T-cell (primary cell): ENCODE measurements around the gene MYO10. TPM values are rescaled to one million over a fixed set of nuclear protein-coding genes. Genes with fewer than 3 reads are reported as not detected.
"Not testable (repeated sequence)": the region's sequence is repeated elsewhere in the genome, so short reads cannot be mapped to it uniquely, and the experiment has no call there.

Source experiments
- ATAC-seq, 4 experiments: fragments of 200-7000 bp in 3 of 4; fragments of 150-1000 bp in 1 of 4; cut with Tn5 transposase; replicated peaks in 1 of 4; 1 replicate in 3 of 4; 2 replicates in 1 of 4; pipeline ENCODE4 v1.10.0; 2021; ENCODE audit warnings: moderate library complexity in 3 of 4, mild to moderate bottlenecking in 2 of 4, moderate number of reproducible peaks in 1 of 4
- CTCF ChIA-PET, 2 donors: fragments of 300-600 bp; sonication (Branson Sonifier 250); formaldehyde crosslinking; loops; one replicate each; lab custom pipeline; 2022; ENCODE audit warnings: antibody characterized with exemption in 2 of 2; lab: Charles Lee
- POLR2A ChIA-PET, 2 donors: fragments of 300-600 bp; sonication (Branson Sonifier 250); formaldehyde crosslinking; loops; one replicate each; lab custom pipeline; 2022; ENCODE audit warnings: antibody characterized with exemption in 2 of 2; lab: Charles Lee
- DNase-seq, 35 experiments: peaks; one replicate each; pipeline versions ENCODE4 v3.0.0 to v3.0.0-alpha.2; 2013 to 2023
- H3K27ac ChIP-seq: one replicate; pipeline ENCODE4 v1.5.1; 2013; ENCODE audit warnings: low read length
- H3K27me3 ChIP-seq, 2 experiments: replicated peaks in 1 of 2; 1 replicate in 1 of 2; 2 replicates in 1 of 2; pipeline versions ENCODE4 v1.6.1 to v1.7.0; 2013; ENCODE audit warnings: low read length in 1 of 2, mixed read lengths in 1 of 2; ENCODE audit not compliant: control insufficient read depth in 2 of 2, insufficient read depth in 2 of 2; ENCODE audit errors: extremely low read depth in 1 of 2
- H3K36me3 ChIP-seq, 2 donors: 1 replicate in 1 of 2; 2 replicates in 1 of 2; pipeline versions ENCODE4 v1.6.1 to v1.7.0; 2013; ENCODE audit warnings: low read length in 1 of 2; ENCODE audit not compliant: control insufficient read depth in 2 of 2, insufficient read depth in 1 of 2; ENCODE audit errors: extremely low read depth in 1 of 2
- H3K4me1 ChIP-seq, 2 experiments: 1 replicate in 1 of 2; 2 replicates in 1 of 2; pipeline versions ENCODE4 v1.6.1 to v1.7.0; 2013; ENCODE audit warnings: low read length in 2 of 2, mixed read lengths in 1 of 2; ENCODE audit not compliant: insufficient read depth in 2 of 2, control insufficient read depth in 1 of 2; ENCODE audit errors: extremely low read depth in 1 of 2
- H3K4me3 ChIP-seq, 2 donors: 1 replicate in 1 of 2; 2 replicates in 1 of 2; pipeline versions ENCODE4 v1.5.1 to v1.7.0; 2013; ENCODE audit warnings: mild to moderate bottlenecking in 2 of 2, low read length in 1 of 2, moderate library complexity in 1 of 2; ENCODE audit not compliant: control insufficient read depth in 1 of 2; ENCODE audit errors: extremely low read depth in 1 of 2
- H3K9me3 ChIP-seq: 2 replicates; pipeline ENCODE4 v1.7.0; 2013
- H3K27ac Mint-ChIP-seq, 2 donors: one replicate each; pipeline ENCODE4 v1.8.0; 2020 to 2021; ENCODE audit warnings: mild to moderate bottlenecking in 2 of 2, mixed read lengths in 2 of 2
- H3K27me3 Mint-ChIP-seq, 2 donors: one replicate each; pipeline ENCODE4 v1.8.0; 2021 to 2022; ENCODE audit warnings: mixed read lengths in 2 of 2
- H3K36me3 Mint-ChIP-seq: one replicate; pipeline ENCODE4 v1.8.0; 2021; ENCODE audit warnings: mixed read lengths
- H3K4me1 Mint-ChIP-seq, 3 donors: one replicate each; pipeline ENCODE4 v1.8.0; 2020 to 2022; ENCODE audit warnings: mixed read lengths in 3 of 3, mild to moderate bottlenecking in 1 of 3
- H3K4me3 Mint-ChIP-seq, 3 donors: one replicate each; pipeline ENCODE4 v1.8.0; 2020 to 2022; ENCODE audit warnings: mild to moderate bottlenecking in 3 of 3, mixed read lengths in 3 of 3, moderate library complexity in 3 of 3
- H3K9me3 Mint-ChIP-seq, 3 donors: one replicate each; pipeline ENCODE4 v1.8.0; 2020 to 2022; ENCODE audit warnings: mixed read lengths in 3 of 3
- WGBS: methylation state at CpG from one replicate; pipeline ENCODE4 v1.1.5; 2013; ENCODE audit warnings: missing lambda C conversion rate; ENCODE audit not compliant: insufficient coverage; 5-methylcytosine and 5-hydroxymethylcytosine counted together
- total RNA-seq, 35 experiments: library from RNA in 6 of 35; stranded (reverse) in 6 of 35; fragments of 120-200 nt in 1 of 35; gene quantifications; one replicate each; pipeline versions ENCODE4 v1.2.1 to v1.2.4 and lab custom pipeline; 2013 to 2026

The MYO10 gene
- total RNA-seq, 5 donors from 2014 or later (not counting 1 experiment from before 2014, with no cell fraction given), result 0.20 to 0.47 (median 0.23) TPM; not detected in 2

DNA sequence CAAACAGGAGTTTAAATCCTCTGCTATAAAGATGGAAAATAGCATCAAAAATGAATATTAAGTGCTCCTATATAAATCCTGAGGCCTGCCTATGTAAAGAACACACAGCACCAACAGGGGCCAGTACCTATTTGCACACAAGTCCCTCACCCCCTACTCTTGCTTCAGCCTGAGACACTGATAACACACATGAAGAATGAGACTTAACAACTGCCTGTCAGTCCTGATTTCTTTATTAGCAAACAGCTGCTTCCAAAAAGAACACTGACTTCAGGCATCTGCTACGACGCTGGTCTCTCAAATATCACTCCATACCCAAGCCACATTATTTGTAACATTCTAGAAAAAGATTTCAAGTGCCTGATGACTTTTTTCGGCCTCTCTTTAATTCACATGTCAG lies 55.5 kb downstream of the MYO10 start:
- ChIA-PET POLR2A (no interaction called here), CTCF (no interaction called here)
- Mint-ChIP-seq H3K36me3 (no peaks in the 10 kb centered on the region), H3K4me3 (no peak overlapping the region), H3K27ac (no peak overlapping the region), H3K27me3 (peaks cover 0 to 4% of the 10 kb centered on the region in 2 donors), H3K9me3 (no peaks in the 10 kb centered on the region), H3K4me1 (no peaks in the 10 kb centered on the region)
- Histone ChIP-seq H3K9me3 (no peaks in the 10 kb centered on the region), H3K36me3 (no peaks in the 10 kb centered on the region), H3K4me3 (no peak overlapping the region), H3K4me1 (no peaks in the 10 kb centered on the region), H3K27ac (no peak overlapping the region), H3K27me3 (peaks cover 0 to under 1% of the 10 kb centered on the region in 2 experiments)
- no peak for ATAC-seq
- WGBS, result no CpG with 5 or more reads among the region's 3 CpGs
- no peak for DNase-seq

DNA sequence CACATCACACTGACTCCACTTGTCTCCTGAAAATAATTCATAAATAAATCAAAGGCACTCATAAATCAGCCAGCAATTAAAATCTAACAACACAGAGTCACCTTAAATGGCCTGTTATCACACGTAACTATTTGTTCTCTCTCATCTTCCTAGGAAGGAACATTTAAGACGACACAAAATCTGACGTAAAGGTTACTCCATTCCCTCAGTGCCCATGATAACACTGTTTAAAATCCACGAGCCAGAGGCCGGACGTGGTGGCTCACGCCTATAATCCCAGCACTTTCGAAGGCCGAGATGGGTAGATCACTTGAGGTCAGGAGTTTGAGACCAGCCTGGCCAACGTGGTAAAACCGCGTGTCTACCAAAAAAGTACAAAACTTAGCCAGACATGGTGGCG lies 56.4 kb downstream of the MYO10 start:
- Histone ChIP-seq H3K27ac (no peak overlapping the region), H3K4me1 (no peaks in the 10 kb centered on the region), H3K27me3 (no peaks in the 10 kb centered on the region), H3K36me3 (no peaks in the 10 kb centered on the region), H3K9me3 (no peaks in the 10 kb centered on the region), H3K4me3 (no peak overlapping the region)
- ATAC-seq (no peak), DNase-seq (no peak)
- 89% methylated on average over 13 of the region's 13 CpGs for WGBS
- ChIA-PET CTCF (no interaction called here), POLR2A (no interaction called here)
- H3K27ac Mint-ChIP-seq, result no peak overlapping the region
- H3K9me3 Mint-ChIP-seq, result peaks cover 0 to 1% (median 0%) of the 10 kb centered on the region in 3 donors
- peaks cover 0 to 3% of the 10 kb centered on the region in 2 donors for H3K27me3 Mint-ChIP-seq
- no peaks in the 10 kb centered on the region for H3K4me1 Mint-ChIP-seq
- H3K36me3 Mint-ChIP-seq, result no peaks in the 10 kb centered on the region
- no peak overlapping the region for H3K4me3 Mint-ChIP-seq

DNA sequence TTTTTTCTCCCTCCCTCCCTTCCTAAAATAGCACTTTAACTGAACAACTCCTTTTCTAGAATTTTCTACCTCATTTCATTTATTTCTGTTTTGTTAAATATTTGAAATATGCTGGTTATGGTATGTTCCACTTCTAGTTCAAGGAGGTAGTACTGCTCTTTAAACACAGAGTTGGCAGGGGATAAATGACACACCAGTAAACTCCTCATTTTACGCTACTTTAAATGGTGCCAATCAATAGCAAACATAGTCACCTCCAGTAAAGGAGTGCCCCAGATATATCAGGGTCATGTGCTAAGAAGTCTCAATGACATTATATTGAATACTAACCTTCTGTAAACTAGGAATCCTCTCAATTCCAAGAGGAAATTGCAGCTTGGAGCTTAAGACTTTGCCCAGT lies 56.9 kb downstream of the MYO10 start:
- no CpG with 5 or more reads among the region's 1 CpG for WGBS
- H3K36me3 Mint-ChIP-seq, result no peaks in the 10 kb centered on the region
- H3K36me3 ChIP-seq, result no peaks in the 10 kb centered on the region
- no peak overlapping the region for H3K27ac ChIP-seq
- ChIA-PET POLR2A (no interaction called here), CTCF (no interaction called here)
- no peaks in the 10 kb centered on the region for H3K27me3 ChIP-seq
- no peaks in the 10 kb centered on the region for H3K27me3 Mint-ChIP-seq
- H3K9me3 ChIP-seq, result no peaks in the 10 kb centered on the region
- H3K4me1 ChIP-seq, result no peaks in the 10 kb centered on the region
- no peak overlapping the region for H3K27ac Mint-ChIP-seq
- peaks cover 0 to 3% (median 0%) of the 10 kb centered on the region in 3 donors for H3K9me3 Mint-ChIP-seq
- H3K4me3 ChIP-seq, result no peak overlapping the region
- DNase-seq (no peak), ATAC-seq (no peak)
- H3K4me1 Mint-ChIP-seq, result no peaks in the 10 kb centered on the region
- H3K4me3 Mint-ChIP-seq, result no peak overlapping the region

DNA sequence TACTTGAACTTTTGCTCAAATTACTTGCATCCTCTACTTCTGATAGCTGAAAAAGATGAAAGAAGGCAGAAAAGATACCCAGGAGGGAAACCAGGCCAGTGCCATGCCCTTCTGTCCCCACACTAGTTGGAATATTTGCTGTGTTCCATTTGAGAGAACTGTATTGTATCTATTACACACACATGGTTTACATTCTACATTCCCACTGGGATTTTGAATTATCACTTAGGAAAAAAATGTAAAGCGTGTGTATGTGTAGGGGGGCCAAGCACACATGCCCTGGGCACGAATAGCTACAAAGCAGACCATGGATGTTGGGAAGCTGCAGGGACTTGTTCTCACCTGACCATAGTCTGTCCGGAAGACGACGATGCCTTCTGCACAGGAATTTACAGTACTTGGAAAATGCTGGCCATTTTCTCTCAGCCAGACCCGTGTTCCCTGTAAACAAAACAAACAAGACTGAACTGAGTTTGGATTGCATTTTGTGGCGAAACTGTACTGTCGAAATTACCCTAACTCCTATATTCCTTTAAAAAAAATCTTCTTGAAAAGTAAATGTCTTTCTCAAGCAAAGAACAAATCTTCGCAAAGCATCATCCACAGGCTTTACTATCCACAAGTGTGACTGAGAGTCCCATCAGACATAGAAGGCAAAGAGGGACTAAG lies 58.7 kb downstream of the MYO10 start:
- peaks cover 0 to 3% (median 0%) of the 10 kb centered on the region in 3 donors for H3K9me3 Mint-ChIP-seq
- Histone ChIP-seq H3K9me3 (no peaks in the 10 kb centered on the region), H3K36me3 (no peaks in the 10 kb centered on the region), H3K27me3 (no peaks in the 10 kb centered on the region), H3K4me3 (no peak overlapping the region), H3K4me1 (no peaks in the 10 kb centered on the region), H3K27ac (no peak overlapping the region)
- no peak overlapping the region for H3K27ac Mint-ChIP-seq
- CTCF ChIA-PET, result no interaction called here
- ATAC-seq, result no peak
- H3K4me3 Mint-ChIP-seq, result no peak overlapping the region
- no peak for DNase-seq
- no peaks in the 10 kb centered on the region for H3K4me1 Mint-ChIP-seq
- no peaks in the 10 kb centered on the region for H3K36me3 Mint-ChIP-seq
- H3K27me3 Mint-ChIP-seq, result no peaks in the 10 kb centered on the region
- POLR2A ChIA-PET, result no interaction called here
- 86% methylated on average over 2 of the region's 9 CpGs for WGBS

GRCh38 chr5:16874424-16874823 lies 61.7 kb downstream of the MYO10 start:
- H3K9me3 Mint-ChIP-seq, CTCF ChIA-PET, H3K4me1 ChIP-seq, DNase-seq, H3K27ac Mint-ChIP-seq, H3K9me3 ChIP-seq, H3K27me3 Mint-ChIP-seq, H3K27ac ChIP-seq, H3K4me1 Mint-ChIP-seq, POLR2A ChIA-PET, ATAC-seq, H3K4me3 Mint-ChIP-seq, H3K27me3 ChIP-seq, H3K36me3 ChIP-seq, H3K36me3 Mint-ChIP-seq, H3K4me3 ChIP-seq: not testable (repeated sequence)
- no CpG with 5 or more reads among the region's 1 CpG for WGBS

GRCh38 chr5:16871746-16872339 lies 64.2 kb downstream of the MYO10 start:
- H3K36me3 ChIP-seq, result no peaks in the 10 kb centered on the region
- ChIA-PET POLR2A (no interaction called here), CTCF (no interaction called here)
- H3K27me3 ChIP-seq, result no peaks in the 10 kb centered on the region
- 89% methylated on average over 3 of the region's 4 CpGs for WGBS
- ATAC-seq, result no peak
- H3K4me1 ChIP-seq, result no peaks in the 10 kb centered on the region
- no peaks in the 10 kb centered on the region for H3K9me3 ChIP-seq
- Mint-ChIP-seq H3K4me3 (no peak overlapping the region), H3K9me3 (peaks cover 0 to 5% (median 3%) of the 10 kb centered on the region in 3 donors), H3K36me3 (no peaks in the 10 kb centered on the region), H3K27ac (no peak overlapping the region), H3K4me1 (no peaks in the 10 kb centered on the region), H3K27me3 (no peaks in the 10 kb centered on the region)
- H3K4me3 ChIP-seq, result no peak overlapping the region
- H3K27ac ChIP-seq, result no peak overlapping the region
- no peak for DNase-seq
